Stimulated activated CD8-positive, alpha-beta memory T cell treated with anti-CD3 and anti-CD28 coated beads, Interleukin-4, amount 100 ng/mL, for 24 hours (primary cell): Measurements from ENCODE around the gene AGBL2.
"Not testable (repeated sequence)": the region's sequence is repeated elsewhere in the genome, so short reads cannot be mapped to it uniquely, and the experiment has no call there.

Experiments
- DNase-seq: peaks from one replicate; pipeline ENCODE4 v3.0.0-alpha.2; 2020; ENCODE audit warnings: low read depth

The AGBL2 gene

GRCh38 chr11:47715082-47715669 is at the start of gene AGBL2:
Gene AGBL2 (minus strand): TSS chr11:47715369. CDS start chr11:47714650, 719 bp downstream.
- DNase-seq = peak; percentile 77

- DNase-seq = not testable (repeated sequence)
These were observed 44.1 kb upstream of the AGBL2 start for GRCh38 chr11:47759291-47759690.

GRCh38 chr11:47756208-47756607 is 41.0 kb upstream of the AGBL2 start:
- no peak for DNase-seq

GRCh38 chr11:47750725-47751124 is 35.6 kb upstream of the AGBL2 start:
- no peak for DNase-seq

- DNase-seq = not testable (repeated sequence)
These were observed 27.3 kb upstream of the AGBL2 start for GRCh38 chr11:47742494-47742893.

GRCh38 chr11:47737817-47738216 is 22.6 kb upstream of the AGBL2 start:
- not testable (repeated sequence) for DNase-seq

- no peak for DNase-seq
These were observed 17.1 kb upstream of the AGBL2 start for GRCh38 chr11:47732271-47732670.

GRCh38 chr11:47731475-47731874 is 16.3 kb upstream of the AGBL2 start:
- DNase-seq = no peak

GRCh38 chr11:47726878-47727514 is 11.8 kb upstream of the AGBL2 start:
- no peak for DNase-seq

GRCh38 chr11:47726118-47726442 is 10.9 kb upstream of the AGBL2 start:
- DNase-seq = no peak

- no peak for DNase-seq
These were observed 10.4 kb upstream of the AGBL2 start for GRCh38 chr11:47725442-47726117.

- no peak for DNase-seq
These were observed 9.0 kb upstream of the AGBL2 start for GRCh38 chr11:47724041-47724729.

GRCh38 chr11:47723041-47723440 is 7.9 kb upstream of the AGBL2 start:
- no peak for DNase-seq

GRCh38 chr11:47720651-47721050 is 5.5 kb upstream of the AGBL2 start:
- DNase-seq = no peak

GRCh38 chr11:47716692-47717091 is 1.5 kb upstream of the AGBL2 start:
- DNase-seq = no peak

- DNase-seq = no peak
These were observed 551 bp downstream of the AGBL2 start for GRCh38 chr11:47714554-47715081.

- DNase-seq = no peak
These were observed 3.4 kb downstream of the AGBL2 start for GRCh38 chr11:47711816-47712215.

GRCh38 chr11:47711225-47711624 is 3.9 kb downstream of the AGBL2 start:
- DNase-seq = no peak

GRCh38 chr11:47707275-47707786 is 7.8 kb downstream of the AGBL2 start:
- not testable (repeated sequence) for DNase-seq

GRCh38 chr11:47705721-47706120 is 9.4 kb downstream of the AGBL2 start:
- no peak for DNase-seq

- no peak for DNase-seq
These were observed 23.2 kb downstream of the AGBL2 start for GRCh38 chr11:47691979-47692378.

GRCh38 chr11:47689480-47689879 is 25.7 kb downstream of the AGBL2 start:
- no peak for DNase-seq
